Testis (tissue), 2 donors: ENCODE measurements around the gene UBE2U.

ENCODE experiments used
- POLR2A ChIP-seq: fragments of 450-650 bp; IDR thresholded peaks from one replicate; pipeline ENCODE4 v1.6.1; 2017; ENCODE audit warnings: antibody characterized with exemption, mild to moderate bottlenecking, moderate library complexity
- TF ChIP-seq, protein P1 (sequence below), 3 experiments: fragments of 450-650 bp in 2 of 3; fragments of 200-600 bp in 1 of 3; sonication (generic) in 1 of 3; IDR thresholded peaks; one replicate each; pipeline ENCODE4 v1.5.1; 2016 to 2019; ENCODE audit warnings: antibody characterized with exemption in 3 of 3, mild to moderate bottlenecking in 2 of 3, moderate library complexity in 1 of 3

DNA sequence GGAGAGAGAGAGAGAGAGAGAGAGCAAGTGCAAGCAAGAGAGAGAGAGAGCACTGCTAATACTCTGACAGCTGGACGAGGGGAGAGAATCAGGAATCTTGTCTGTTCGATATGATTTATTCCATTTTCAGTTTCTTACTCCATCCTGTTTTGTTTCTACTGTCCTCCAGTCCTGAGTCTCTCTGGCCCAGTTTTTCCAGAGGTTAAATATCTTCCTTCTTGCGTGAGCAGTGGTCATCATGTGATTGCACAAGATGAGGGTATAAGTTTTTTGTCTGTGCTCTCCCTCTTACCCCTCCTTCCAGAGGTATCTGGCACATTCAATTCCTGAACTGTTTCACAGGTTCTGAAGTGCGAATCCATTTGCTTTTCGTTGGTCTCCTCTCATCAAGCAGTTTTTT, 16.8 kb downstream of the UBE2U start:
- TF ChIP-seq, protein P1, sequence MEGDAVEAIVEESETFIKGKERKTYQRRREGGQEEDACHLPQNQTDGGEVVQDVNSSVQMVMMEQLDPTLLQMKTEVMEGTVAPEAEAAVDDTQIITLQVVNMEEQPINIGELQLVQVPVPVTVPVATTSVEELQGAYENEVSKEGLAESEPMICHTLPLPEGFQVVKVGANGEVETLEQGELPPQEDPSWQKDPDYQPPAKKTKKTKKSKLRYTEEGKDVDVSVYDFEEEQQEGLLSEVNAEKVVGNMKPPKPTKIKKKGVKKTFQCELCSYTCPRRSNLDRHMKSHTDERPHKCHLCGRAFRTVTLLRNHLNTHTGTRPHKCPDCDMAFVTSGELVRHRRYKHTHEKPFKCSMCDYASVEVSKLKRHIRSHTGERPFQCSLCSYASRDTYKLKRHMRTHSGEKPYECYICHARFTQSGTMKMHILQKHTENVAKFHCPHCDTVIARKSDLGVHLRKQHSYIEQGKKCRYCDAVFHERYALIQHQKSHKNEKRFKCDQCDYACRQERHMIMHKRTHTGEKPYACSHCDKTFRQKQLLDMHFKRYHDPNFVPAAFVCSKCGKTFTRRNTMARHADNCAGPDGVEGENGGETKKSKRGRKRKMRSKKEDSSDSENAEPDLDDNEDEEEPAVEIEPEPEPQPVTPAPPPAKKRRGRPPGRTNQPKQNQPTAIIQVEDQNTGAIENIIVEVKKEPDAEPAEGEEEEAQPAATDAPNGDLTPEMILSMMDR (IDR thresholded peaks at IDR 0.05) = no peak
- no peak for TF ChIP-seq POLR2A
